IPS DF 4.7 (cell line): ENCODE measurements around the gene COIL.
"Not testable (repeated sequence)": the region's sequence is repeated elsewhere in the genome, so short reads cannot be mapped to it uniquely, and the experiment has no call there.

Experiments
- DNase-seq: peaks from one replicate; pipeline ENCODE4 v3.0.0-alpha.2; 2013; ENCODE audit warnings: low spot score; ENCODE audit errors: extremely low read depth

COIL gene

GRCh38 chr17:56978441-56979090 lies 17.7 kb upstream of the COIL start:
- DNase-seq, result no peak

DNA sequence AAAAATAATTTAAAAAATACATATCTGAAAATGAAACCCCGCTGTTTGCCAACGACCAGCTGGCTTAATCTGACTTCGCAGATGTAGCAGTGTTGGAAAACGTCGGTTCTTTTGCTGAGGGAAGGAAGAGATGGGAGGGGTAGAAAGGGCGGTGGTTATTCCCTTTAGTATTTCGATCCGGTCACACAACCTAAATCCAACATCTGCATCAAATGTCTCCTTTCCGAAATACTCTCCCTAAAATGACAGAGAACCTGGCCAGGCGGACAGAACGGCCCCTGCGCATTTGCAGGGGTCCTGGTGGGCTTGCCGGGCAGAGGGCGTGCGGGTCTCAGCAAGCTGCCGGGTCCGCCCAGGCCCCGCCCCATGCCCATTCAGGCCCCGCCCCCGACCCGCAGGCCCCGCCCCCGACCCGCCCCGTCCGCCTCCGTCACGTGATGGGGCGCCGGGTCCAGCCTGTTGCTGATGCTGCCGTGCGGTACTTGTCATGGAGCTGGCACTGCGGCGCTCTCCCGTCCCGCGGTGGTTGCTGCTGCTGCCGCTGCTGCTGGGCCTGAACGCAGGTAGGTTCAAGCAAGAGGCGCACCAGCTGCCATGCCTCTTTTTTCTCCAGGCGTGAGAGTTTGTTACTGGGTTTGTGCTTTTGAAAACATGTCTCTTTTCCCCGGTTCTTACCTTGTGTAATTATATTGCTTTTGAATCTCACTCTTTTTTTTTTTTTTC lies 17.0 kb upstream of the COIL start, which contains the start of gene SCPEP1:
Gene SCPEP1 (plus strand): TSS at position 459 of the 723 bp plus-strand sequence. CDS start 29 bp downstream, at position 488.
- DNase-seq, result no peak

DNA sequence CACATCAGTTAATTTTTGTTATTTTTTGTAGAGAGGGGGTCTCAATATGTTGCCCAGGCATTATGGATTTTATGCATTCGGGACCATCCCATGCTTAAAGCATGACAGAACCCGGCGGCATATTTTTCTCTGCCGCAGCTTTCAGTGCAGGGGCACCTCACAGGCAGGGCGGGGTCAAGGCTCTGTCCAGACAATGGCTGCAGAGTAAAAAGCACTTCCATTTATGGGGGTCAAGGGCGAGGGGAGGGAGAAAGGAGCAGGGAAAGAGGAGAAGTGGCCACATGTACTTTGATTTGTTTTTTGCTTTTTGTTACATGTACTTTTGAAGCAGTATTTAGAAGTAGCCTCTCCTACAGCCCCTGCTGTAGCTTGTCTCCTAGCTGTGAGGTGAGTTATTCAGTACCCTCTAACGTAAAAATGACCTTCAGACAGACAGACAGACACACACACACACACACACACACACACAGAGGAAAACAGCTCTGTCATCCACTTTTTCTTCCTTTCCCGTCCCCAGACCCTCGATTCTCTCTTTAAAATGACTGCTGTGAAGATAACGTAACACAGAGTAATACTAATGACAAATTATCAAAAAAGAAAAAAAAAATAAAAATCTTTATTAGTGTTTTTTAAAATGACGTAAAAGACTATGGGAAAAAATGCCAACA lies 16.2 kb upstream of the COIL start:
- no peak for DNase-seq

GRCh38 chr17:56975656-56976055 lies 14.8 kb upstream of the COIL start:
- DNase-seq, result no peak

DNA sequence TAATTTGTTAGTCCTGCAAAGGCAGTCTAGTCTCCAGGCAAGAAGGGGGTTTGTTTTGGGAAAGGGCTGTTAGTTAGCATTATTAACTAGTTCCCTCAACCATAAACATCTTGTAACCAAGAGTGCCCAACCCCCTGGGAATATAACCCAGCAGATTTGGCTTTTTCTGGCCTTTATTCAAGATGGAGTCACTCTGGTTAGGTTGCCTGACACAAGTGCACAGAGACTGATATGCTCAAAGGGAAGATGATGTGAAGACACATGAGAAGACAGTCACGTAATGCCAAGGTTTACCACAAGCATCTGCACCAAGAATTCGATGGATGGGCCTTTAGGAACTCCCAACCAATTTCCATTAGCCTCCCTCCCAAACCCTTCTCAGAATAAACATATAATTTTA lies 13.2 kb upstream of the COIL start:
- no peak for DNase-seq

DNA sequence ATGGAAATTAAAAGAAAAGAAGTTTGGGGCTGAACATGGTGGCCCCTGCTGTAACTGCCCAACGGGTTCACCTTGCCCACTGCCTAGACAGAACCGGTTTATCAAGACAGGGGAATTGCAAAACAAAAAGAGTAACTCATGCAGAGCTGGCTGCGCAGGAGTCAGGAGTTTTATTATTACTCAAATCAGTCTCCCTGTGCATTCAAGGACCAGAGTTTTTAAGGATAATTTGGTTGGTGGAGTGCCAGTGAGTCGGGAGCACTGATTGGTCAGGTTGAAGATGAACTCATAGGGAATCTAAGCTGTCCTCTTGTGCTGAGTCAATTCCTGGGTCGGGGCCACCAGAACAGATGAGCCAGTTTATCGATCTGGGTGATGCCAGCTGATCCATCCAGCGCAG lies 12.7 kb upstream of the COIL start:
- DNase-seq, result no peak

DNA sequence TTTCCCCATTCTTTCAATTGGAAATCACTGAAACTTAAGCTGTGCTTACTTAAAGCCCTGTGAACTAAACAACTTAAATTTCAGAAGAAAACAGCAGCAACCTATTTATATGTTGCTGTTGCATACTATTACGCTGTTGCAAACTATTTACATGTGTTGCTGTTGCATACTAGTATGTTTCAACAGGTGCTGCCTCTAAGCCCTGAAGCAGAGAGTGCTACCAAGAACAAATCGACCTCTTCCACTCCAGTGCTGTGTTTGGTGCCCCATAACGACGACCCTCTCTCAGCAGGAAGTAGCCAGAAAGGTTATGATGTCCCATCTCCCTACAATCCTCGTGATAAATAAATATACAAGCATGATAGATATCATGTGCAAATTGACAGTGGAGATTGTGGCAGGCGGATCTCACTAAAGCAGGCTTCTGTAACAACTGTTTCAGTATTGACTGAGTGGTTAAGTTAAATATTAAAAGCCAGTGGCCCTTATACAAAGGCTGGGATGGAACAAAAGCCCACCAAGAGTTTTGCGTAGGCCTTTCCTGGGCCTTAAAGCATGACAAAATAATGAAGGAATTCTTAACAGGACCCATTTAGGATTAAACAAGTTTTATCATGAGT lies 11.4 kb upstream of the COIL start:
- no peak for DNase-seq

DNA sequence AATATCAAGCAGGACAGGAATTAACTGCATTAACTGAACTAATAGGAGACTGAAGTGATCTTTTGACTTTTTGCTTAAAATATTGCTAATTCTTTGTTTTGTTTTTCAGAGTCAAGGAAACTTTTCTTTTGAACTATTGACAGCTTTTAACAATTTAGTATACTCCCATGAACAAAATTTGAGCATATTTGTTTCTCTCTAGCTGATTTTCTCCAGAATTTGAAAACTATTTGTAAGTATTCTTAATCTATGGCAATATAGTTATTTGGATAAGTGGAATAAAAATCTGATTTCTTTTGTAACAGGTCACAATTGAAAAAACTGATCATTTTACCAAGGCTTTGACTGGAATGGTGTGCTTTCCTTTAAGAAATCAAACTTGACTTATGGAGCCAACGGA lies 10.1 kb upstream of the COIL start:
- no peak for DNase-seq

DNA sequence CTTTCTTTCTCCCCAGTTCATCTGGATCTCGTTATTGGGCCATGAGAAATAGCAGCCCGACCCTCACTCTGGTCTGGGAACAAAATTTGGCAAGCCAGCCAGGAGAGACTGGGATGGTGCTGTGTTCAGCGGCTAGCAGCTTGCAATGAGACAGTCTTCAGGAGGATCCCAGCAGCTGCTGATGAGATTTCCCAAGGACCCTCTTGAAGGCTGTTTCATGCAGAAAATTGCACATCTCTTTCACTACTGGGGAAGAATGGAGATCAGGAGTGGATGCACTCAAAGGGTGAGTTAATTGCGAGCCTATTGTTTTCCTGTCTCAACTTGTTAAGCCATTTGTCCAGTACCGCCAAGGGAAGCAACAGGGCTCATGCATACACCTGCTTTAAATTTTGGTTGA lies 5.5 kb upstream of the COIL start:
- no peak for DNase-seq

- not testable (repeated sequence) for DNase-seq
Measured at GRCh38 chr17:56965681-56966080, 4.8 kb upstream of the COIL start.

DNA sequence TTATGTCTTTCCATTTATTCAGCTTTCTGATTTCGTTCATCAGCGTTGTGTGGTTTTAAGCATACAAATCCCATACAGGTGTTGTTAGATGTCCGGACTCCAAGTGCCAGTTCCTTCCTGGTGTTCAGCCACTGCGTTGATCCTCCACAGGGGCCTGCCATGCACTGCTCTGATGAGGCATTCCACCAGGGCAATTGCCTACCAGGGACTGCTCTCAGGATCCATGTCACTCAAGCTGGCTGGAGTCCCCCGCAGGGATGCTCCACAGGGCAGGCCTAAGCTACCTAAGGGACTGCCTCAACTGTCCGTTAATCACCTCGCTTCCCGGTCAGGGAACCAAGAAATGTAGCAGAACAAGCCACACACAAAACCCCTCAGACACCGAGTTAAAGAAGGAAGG lies 4.4 kb upstream of the COIL start:
- DNase-seq, result not testable (repeated sequence)

- DNase-seq, result no peak
Measured at GRCh38 chr17:56956992-56957391, 3.9 kb downstream of the COIL start.

DNA sequence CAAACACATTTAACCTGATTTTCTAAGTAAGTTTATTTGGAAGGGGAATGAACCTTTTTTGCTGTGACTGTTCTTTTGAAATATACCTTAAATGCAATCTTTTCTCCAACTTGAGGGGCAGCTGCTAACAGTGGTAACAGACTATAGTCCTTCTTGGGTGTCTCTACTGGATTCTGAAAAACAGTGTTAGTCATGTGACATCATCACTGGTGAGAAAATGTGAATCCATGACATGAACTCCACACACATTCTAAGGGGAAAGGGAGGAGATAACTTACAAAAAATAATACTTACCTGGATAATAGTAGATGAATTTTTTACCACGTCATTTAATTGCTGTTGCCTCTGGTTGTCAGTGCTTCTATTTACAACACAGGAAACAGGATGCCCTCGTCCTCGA lies 11.3 kb downstream of the COIL start:
- no peak for DNase-seq

DNA sequence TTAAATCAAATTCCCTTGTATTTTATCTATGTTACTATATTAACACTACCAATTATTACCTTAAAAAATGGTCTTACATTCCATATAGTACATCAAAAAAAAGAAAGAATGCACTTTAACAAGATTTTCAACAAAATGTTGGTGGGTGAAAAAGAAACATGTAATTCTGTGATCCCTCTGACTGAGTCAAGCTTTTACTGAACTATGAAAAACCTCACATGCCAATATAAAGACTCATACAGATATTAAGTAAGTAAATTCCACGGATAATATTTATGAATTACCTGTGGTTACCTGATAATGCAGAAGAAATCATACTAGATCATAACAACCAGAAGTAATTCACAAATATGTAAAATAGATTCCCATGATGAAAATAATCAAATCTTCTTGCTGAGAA lies 12.4 kb downstream of the COIL start:
- no peak for DNase-seq

DNA sequence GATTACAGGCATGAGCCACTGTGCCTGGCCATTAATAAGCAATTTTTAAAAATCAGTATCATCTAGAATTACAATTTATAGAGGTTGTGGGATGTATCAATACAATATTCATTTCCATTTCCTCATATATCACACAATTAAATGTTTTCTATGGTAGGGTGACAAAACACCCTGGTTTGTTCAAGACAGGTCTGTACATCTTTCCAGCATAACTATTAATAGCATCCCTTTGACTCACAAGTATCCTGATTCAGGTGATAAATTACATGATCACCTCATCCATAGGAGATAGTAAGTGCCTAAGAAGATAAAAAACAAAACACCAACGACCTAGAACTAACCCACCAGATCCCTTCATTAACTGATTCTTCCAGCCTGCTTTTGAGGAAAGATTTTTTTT lies 13.1 kb downstream of the COIL start:
- DNase-seq, result no peak

DNA sequence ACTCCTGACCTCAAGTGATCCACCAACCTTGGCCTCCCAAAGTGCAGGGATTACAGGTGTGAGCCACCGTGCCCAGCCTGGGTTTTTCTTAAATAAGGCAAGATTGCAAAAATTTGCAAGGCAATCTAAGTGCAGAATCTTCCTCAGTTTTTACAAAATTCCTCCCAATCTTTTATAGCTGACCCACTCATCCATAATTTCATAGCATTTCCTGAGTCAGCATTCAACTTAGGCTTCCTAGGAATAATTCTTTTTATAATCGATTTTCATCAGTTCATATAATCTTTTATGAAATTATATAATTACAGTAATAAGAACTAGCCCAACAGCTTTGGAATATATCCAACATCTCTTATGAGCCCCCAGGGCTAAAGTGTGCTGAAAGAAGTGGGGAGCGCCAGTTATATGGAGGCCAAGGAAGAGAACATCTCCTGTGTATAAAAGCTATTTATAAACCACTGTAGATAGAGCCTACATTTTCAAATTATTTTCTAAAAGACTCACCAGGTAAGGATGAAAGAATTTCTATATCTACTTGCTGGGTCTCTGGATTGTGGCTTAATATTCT lies 14.8 kb downstream of the COIL start:
- no peak for DNase-seq

- DNase-seq, result no peak
Measured at GRCh38 chr17:56943505-56944125, 17.2 kb downstream of the COIL start.

- DNase-seq, result no peak
Measured at GRCh38 chr17:56939869-56940484, 20.9 kb downstream of the COIL start.

- not testable (repeated sequence) for DNase-seq
Measured at GRCh38 chr17:56938206-56938605, 22.6 kb downstream of the COIL start.

DNA sequence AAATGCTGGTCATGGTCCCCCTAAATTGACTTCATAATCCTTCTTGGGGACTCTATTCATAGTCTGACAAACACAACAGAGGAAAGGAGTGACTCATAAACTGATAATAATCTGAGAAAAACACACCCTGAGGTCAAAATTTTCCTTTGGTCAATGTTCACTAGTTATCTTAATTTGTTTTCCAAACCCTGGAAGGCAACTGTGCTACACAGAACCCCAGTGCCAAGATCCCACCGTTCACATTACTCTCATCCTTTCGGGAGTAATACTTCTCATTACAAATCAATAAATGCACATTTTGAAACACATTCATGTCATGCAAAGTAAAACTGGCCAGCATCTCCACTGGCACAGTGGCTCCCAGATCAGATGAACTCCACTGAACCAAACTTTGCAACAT lies 23.2 kb downstream of the COIL start:
- no peak for DNase-seq
